OCI-LY7 (cell line): ENCODE measurements around the gene KRT86. TPM values are rescaled to one million over a fixed set of nuclear protein-coding genes. Genes with fewer than 3 reads are reported as not detected.

Source experiments
- BruUV-seq: library from RNA; stranded (reverse); fragments of 400-500 nt; replicated peaks from 2 replicates; lab custom pipeline; 2021; lab: Mats Ljungman, UMichigan
- CTCF ChIA-PET: fragments of 300-600 bp; sonication (Branson Sonifier 250); formaldehyde crosslinking; loops from one replicate; lab custom pipeline; 2022; ENCODE audit warnings: antibody characterized with exemption; ENCODE audit not compliant: unreplicated experiment; lab: Charles Lee
- POLR2A ChIA-PET: fragments of 300-600 bp; sonication (Branson Sonifier 250); formaldehyde crosslinking; loops from one replicate; lab custom pipeline; 2022; ENCODE audit warnings: antibody characterized with exemption; lab: Charles Lee
- DNase-seq: peaks from one replicate; pipeline ENCODE4 v3.0.0-alpha.2; 2015; ENCODE audit warnings: low spot score
- H2AFZ ChIP-seq: fragments of 200-600 bp; sonication (generic), shearing (Covaris generic); 2 replicates; pipeline ENCODE4 v1.6.1; 2014; ENCODE audit warnings: mild to moderate bottlenecking, antibody characterized with exemption, low read length, moderate library complexity
- H3K27ac ChIP-seq: fragments of 200-600 bp; sonication (generic); 2 replicates; pipeline ENCODE4 v1.5.1; 2014; ENCODE audit warnings: mixed run types, low read depth, mild to moderate bottlenecking, moderate library complexity, low read length, inconsistent platforms; ENCODE audit not compliant: poor library complexity, severe bottlenecking
- H3K36me3 ChIP-seq: fragments of 200-600 bp; sonication (generic); 2 replicates; pipeline ENCODE4 v1.6.1; 2014; ENCODE audit warnings: mild to moderate bottlenecking, antibody characterized with exemption, low read length, moderate library complexity, mixed read lengths; ENCODE audit not compliant: insufficient read depth
- H3K4me1 ChIP-seq: fragments of 200-600 bp; sonication (generic); 2 replicates; pipeline ENCODE4 v1.5.1; 2014; ENCODE audit warnings: mild to moderate bottlenecking, low read length; ENCODE audit not compliant: insufficient read depth, poor library complexity, severe bottlenecking
- H3K4me2 ChIP-seq: fragments of 200-600 bp; sonication (generic); 2 replicates; pipeline ENCODE4 v1.6.1; 2014; ENCODE audit warnings: mild to moderate bottlenecking, low read length
- H3K4me3 ChIP-seq: fragments of 200-600 bp; sonication (generic); 2 replicates; pipeline ENCODE4 v1.5.1; 2014; ENCODE audit warnings: mild to moderate bottlenecking, low read depth, low read length; ENCODE audit not compliant: poor library complexity, severe bottlenecking
- H3K79me2 ChIP-seq: fragments of 200-600 bp; sonication (generic); 2 replicates; pipeline ENCODE4 v1.6.1; 2016; ENCODE audit warnings: low read depth, mild to moderate bottlenecking, low read length, moderate library complexity, mixed read lengths; ENCODE audit not compliant: insufficient read depth
- H3K9me2 ChIP-seq: fragments of 200-600 bp; sonication (generic); 2 replicates; pipeline ENCODE4 v1.6.1; 2016; ENCODE audit warnings: mild to moderate bottlenecking, low read length, mixed read lengths; ENCODE audit not compliant: insufficient read depth
- H3K9me3 ChIP-seq: fragments of 200-600 bp; sonication (generic); 2 replicates; pipeline ENCODE4 v1.6.1; 2014; ENCODE audit warnings: mild to moderate bottlenecking, mixed run types, low read length, mixed read lengths
- H4K20me1 ChIP-seq: fragments of 200-600 bp; sonication (generic); 2 replicates; pipeline ENCODE4 v1.6.1; 2014; ENCODE audit warnings: mild to moderate bottlenecking, antibody characterized with exemption, low read length, moderate library complexity, mixed read lengths; ENCODE audit not compliant: insufficient read depth
- EZH2phosphoT487 ChIP-seq: fragments of 200-600 bp; sonication (generic); IDR thresholded peaks from 2 replicates; pipeline ENCODE4 v1.6.1; 2018; ENCODE audit warnings: low read depth, borderline replicate concordance, mild to moderate bottlenecking, mixed run types, antibody characterized with exemption, low read length, moderate library complexity, mixed read lengths
- intact Hi-C: fragments of 100-400 bp; cut with micrococcal nuclease; formaldehyde crosslinking; loops from one replicate; pipeline ENCODE4 v1.10.0; 2022; ENCODE audit not compliant: unreplicated experiment
- total RNA-seq, 2 experiments: library from RNA; depleted of rRNA in 1 of 2; stranded (reverse); fragments of >200 nt in 1 of 2; shearing (Covaris generic) in 1 of 2; gene quantifications; 2 replicates each; pipeline ENCODE4 v1.2.3, GENCODE V29; 2014 to 2022
- TF ChIP-seq, protein P1 (sequence below): fragments of 200-600 bp; sonication (generic); conservative IDR thresholded peaks from 2 replicates; pipeline ENCODE4 v1.5.1; 2014; ENCODE audit warnings: mild to moderate bottlenecking, antibody characterized with exemption, low read length, moderate library complexity, mixed read lengths

Gene KRT86
- total RNA-seq, 2 experiments from 2014 or later, result not detected

DNA sequence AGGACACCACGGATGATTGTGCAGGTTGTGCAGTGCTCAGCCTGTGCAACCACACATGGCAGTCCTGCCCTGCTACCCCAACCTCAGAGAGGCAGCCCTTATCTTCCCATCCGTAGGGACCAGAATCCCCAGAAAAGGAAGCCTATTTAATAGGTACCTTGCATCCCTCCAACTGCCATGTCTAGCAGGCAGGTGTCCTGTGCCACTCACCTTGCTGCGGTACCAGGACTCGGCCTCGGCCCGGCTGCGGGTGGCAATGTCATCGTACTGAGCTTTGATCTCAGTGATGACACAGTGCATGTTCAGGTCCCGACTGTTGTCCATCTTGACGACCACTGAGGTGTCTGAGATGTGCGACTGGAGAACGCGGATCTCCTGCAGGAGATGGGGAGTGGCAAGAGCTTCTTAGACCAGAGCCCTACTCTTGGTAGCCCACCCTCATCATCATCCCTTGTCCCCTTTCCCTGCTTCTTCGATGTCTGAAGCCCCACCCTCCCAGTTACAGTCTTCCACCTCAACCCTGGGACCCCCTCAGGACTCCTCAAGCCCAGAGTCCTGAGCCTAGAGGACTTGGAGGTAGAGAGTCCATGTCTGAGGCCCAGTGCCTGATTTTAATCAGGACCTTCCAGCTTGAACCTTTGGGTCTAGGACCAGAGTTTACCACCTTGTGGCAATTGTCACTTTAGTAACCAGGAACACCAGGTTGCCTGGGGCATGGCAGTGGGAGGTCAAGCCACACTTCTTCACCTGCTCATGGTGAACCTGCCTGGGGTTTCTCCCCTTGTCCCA lies 20.9 kb upstream of the KRT86 start:
- BruUV-seq, result no TSS peak

DNA sequence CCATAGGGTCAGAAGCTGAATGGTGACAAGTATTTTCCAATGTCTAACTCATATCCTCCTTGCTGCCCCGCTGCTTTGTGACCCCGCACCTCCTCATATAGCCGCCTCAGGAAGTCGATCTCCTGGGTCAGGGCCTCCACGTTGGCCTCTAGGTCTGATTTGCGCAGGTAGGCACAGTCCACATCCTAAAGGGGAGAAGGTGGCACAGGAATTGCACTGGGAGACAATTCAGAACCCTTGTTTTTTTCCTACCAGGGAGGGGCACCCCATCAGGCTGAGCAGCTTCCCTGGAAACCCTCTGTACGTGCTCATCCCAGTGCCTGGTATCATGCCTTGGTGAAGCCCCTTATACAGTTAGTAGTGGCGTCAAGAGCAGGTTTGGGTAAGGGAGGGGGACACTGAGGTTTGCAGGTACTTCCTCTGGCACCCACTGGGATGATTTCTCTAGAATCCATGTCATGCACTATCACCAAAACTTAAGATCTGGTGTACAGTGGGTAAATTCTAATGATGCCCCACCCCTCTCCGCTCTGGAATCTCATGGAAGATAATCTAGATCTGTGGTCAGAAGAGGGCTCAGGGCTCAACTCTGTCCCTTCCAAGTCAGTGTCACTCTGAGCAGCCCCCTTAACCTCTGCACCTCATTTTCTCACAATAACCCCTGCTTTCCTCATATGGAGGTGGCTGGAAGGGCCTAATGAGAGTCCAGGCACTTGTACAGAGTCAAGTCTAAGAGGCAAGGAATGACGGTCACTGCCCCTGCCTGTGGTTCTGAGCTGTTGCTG lies 20.1 kb upstream of the KRT86 start:
- BruUV-seq, result no TSS peak
- Histone ChIP-seq H4K20me1 (no peaks in the 10 kb centered on the region), H3K4me2 (no peak overlapping the region), H3K4me1 (no peaks in the 10 kb centered on the region), H3K36me3 (no peaks in the 10 kb centered on the region), H3K9me2 (no peaks in the 10 kb centered on the region), H2AFZ (no peak overlapping the region), H3K27ac (no peak overlapping the region), H3K4me3 (no peak overlapping the region), H3K79me2 (no peaks in the 10 kb centered on the region), H3K9me3 (no peaks in the 10 kb centered on the region)
- POLR2A ChIA-PET, result no interaction called here
- CTCF ChIA-PET, result no interaction called here
- DNase-seq, result no peak
- no peak for TF ChIP-seq EZH2phosphoT487
- TF ChIP-seq, protein P1, sequence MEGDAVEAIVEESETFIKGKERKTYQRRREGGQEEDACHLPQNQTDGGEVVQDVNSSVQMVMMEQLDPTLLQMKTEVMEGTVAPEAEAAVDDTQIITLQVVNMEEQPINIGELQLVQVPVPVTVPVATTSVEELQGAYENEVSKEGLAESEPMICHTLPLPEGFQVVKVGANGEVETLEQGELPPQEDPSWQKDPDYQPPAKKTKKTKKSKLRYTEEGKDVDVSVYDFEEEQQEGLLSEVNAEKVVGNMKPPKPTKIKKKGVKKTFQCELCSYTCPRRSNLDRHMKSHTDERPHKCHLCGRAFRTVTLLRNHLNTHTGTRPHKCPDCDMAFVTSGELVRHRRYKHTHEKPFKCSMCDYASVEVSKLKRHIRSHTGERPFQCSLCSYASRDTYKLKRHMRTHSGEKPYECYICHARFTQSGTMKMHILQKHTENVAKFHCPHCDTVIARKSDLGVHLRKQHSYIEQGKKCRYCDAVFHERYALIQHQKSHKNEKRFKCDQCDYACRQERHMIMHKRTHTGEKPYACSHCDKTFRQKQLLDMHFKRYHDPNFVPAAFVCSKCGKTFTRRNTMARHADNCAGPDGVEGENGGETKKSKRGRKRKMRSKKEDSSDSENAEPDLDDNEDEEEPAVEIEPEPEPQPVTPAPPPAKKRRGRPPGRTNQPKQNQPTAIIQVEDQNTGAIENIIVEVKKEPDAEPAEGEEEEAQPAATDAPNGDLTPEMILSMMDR, result no peak
- intact Hi-C loops, result no loop called here

More for the DNA sequence above, 20.9 kb upstream of the KRT86 start:
- ChIA-PET CTCF (no interaction called here), POLR2A (no interaction called here)
- Histone ChIP-seq H3K9me2 (no peaks in the 10 kb centered on the region), H4K20me1 (no peaks in the 10 kb centered on the region), H3K79me2 (no peaks in the 10 kb centered on the region), H3K9me3 (no peaks in the 10 kb centered on the region), H3K36me3 (no peaks in the 10 kb centered on the region), H3K27ac (no peak overlapping the region), H2AFZ (no peak overlapping the region), H3K4me3 (no peak overlapping the region), H3K4me2 (no peak overlapping the region), H3K4me1 (no peaks in the 10 kb centered on the region)
- DNase-seq, result no peak
- intact Hi-C loops, result no loop called here
- TF ChIP-seq, protein P1, result no peak
- TF ChIP-seq EZH2phosphoT487, result no peak
